NOMO-1 treated with DMSO at 0.1 percent for 48 hours (cell line): ENCODE results near the gene TCAP.
"Not testable (repeated sequence)": the region's sequence is repeated elsewhere in the genome, so short reads cannot be mapped to it uniquely, and the experiment has no call there.

Experiments
- DNase-seq: peaks from one replicate; lab custom pipeline; 2025; ENCODE audit not compliant: unreplicated experiment; lab: John Stamatoyannopoulos, UW

TCAP gene

GRCh38 chr17:39702901-39703893, 38.0 kb downstream of the TCAP start:
- no peak for DNase-seq

DNA sequence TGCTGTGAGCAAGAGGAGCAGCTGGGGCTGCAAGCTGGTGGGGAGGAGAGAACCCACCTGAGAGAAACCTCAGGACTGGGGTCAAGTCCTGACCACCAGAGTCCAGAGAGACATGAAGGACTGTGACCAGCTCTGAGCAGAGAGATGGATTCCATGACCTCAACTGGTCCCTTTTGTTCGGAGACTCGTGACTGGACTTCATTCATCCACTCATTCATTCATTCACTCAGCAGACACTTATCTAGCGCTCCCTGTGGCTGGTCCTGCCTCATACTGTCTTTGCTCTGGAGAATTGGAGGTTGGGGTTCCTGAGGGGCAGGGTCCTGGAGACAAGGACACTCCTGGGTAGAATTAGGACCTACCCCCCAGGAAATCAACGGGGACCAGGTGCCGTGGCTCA, 38.8 kb downstream of the TCAP start:
- DNase-seq: no peak

DNA sequence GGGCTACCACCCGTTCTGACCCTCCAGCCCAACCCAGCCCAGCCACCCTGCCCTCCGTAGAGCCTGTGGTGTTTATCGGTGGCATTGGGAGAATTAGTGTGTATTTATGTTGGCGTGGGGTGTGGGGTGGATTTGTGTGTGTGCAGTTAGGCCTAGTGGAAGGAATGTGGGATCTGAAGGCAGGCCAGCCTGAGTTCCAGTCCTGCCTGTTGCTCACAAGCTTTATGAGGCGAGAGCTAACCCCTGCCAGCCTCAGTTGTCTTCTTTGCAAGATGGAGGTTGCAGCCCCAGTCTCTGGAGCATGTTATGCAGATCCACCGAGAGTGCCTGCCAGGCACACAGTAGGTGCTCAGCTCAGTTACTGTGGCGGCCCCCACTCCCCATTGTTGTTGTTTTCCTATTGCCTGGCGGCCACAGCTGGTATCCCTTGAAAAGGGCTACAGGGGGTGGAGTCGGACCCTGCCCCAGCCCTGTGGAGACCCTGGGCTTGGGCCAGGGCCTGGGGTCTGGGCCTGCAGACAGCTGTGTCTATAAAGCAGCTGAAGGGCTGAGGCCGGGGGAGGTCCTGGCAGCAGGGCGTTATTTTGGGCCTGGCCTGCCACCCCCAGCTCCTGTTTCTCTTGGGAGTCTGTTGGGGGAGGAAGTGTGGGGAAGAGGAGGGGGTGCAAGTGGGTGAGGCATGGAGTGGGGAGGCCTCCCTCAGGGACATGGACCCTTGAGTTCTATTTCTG, 39.8 kb downstream of the TCAP start:
- DNase-seq: no peak

GRCh38 chr17:39705786-39706348, 40.7 kb downstream of the TCAP start:
- DNase-seq: no peak

- no peak for DNase-seq
These were observed 41.2 kb downstream of the TCAP start for GRCh38 chr17:39706383-39706782.

- DNase-seq: no peak
These were observed 41.8 kb downstream of the TCAP start for GRCh38 chr17:39706921-39707337.

GRCh38 chr17:39709319-39709997, 44.3 kb downstream of the TCAP start:
- no peak for DNase-seq

GRCh38 chr17:39709998-39710964, 45.1 kb downstream of the TCAP start:
- DNase-seq: no peak

- DNase-seq: not testable (repeated sequence)
These were observed 45.9 kb downstream of the TCAP start for GRCh38 chr17:39711071-39711470.

DNA sequence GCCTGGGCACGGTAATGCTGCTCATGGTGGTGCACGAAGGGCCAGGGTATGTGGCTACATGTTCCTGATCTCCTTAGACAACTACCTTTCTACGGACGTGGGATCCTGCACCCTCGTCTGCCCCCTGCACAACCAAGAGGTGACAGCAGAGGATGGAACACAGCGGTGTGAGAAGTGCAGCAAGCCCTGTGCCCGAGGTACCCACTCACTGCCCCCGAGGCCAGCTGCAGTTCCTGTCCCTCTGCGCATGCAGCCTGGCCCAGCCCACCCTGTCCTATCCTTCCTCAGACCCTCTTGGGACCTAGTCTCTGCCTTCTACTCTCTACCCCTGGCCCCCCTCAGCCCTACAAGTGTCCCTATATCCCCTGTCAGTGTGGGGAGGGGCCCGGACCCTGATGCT, 46.7 kb downstream of the TCAP start:
- no peak for DNase-seq

DNA sequence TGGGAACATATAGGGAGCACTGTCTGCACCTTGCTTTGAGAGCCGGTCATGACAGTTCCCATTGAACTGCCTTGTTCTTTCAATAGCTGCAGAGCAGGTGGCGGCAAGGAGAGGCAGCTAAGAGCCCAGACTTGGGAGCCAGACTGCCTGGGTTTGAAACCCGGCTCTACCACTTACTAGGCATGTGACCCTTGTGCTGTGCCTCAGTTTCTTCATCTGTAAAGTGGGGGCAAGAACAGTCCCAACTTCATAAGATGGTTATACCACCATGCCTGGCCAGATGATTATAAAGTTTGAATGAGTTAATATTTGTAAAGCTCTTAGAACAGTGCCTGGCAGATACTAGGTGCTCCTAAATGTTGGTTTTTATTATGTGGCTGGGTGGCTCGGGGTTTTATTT, 49.1 kb downstream of the TCAP start:
- DNase-seq: no peak

DNA sequence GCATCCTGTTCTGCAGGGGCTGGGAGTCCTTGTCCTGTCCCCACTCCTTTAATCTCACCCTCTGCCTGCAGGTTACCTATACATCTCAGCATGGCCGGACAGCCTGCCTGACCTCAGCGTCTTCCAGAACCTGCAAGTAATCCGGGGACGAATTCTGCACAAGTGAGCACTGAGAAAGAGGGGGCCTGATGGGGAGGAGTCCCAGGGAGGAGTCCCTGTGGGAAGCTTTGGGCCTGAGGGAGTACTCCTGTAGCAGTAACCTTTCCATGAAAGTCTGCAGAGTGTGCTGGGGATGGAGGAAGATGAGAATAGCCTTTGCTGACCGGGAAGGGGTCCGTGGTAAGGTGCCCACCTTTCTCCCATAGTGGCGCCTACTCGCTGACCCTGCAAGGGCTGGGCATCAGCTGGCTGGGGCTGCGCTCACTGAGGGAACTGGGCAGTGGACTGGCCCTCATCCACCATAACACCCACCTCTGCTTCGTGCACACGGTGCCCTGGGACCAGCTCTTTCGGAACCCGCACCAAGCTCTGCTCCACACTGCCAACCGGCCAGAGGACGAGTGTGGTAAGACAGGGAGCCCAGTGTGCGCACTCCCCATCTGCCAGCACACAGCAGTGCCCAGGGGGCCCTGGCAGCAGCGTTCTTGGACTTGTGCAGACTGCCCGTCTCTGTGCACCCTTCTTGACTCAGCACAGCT, 50.4 kb downstream of the TCAP start:
- no peak for DNase-seq
